ENCODE data around the gene TSPAN18.

The TSPAN18 gene

GRCh38 chr11:44709966-44710365 lies 16.8 kb upstream of the TSPAN18 start:
- DNase-seq = no peak
- Histone ChIP-seq H3K36me3 (ENCODE audit: control insufficient read depth, insufficient read depth, low read length) (no peaks in the 10 kb centered on the region), H3K4me3 (ENCODE audit: insufficient read depth, low read depth, low read length, poor library complexity, severe bottlenecking) (no peak overlapping the region), H3K4me1 (ENCODE audit: control insufficient read depth, insufficient read depth, low read length, poor library complexity, severe bottlenecking) (peaks cover 5% of the 10 kb centered on the region), H3K27me3 (replicated peaks; ENCODE audit: control insufficient read depth, insufficient read depth, low read length, poor library complexity, severe bottlenecking) (no peaks in the 10 kb centered on the region), H3K27ac (ENCODE audit: insufficient read depth, low read length, poor library complexity, severe bottlenecking) (no peak overlapping the region), H3K9me3 (ENCODE audit: control insufficient read depth, low read length) (no peaks in the 10 kb centered on the region)

- Histone ChIP-seq H3K36me3 (ENCODE audit: control insufficient read depth, insufficient read depth, low read length) (no peaks in the 10 kb centered on the region), H3K27me3 (replicated peaks; ENCODE audit: control insufficient read depth, insufficient read depth, low read length, poor library complexity, severe bottlenecking) (no peaks in the 10 kb centered on the region), H3K27ac (ENCODE audit: insufficient read depth, low read length, poor library complexity, severe bottlenecking) (no peak overlapping the region), H3K4me1 (ENCODE audit: control insufficient read depth, insufficient read depth, low read length, poor library complexity, severe bottlenecking) (peaks cover 5% of the 10 kb centered on the region), H3K4me3 (ENCODE audit: insufficient read depth, low read depth, low read length, poor library complexity, severe bottlenecking) (no peak overlapping the region), H3K9me3 (ENCODE audit: control insufficient read depth, low read length) (no peaks in the 10 kb centered on the region)
- DNase-seq = no peak
These were observed 15.5 kb upstream of the TSPAN18 start for GRCh38 chr11:44711113-44711786.

GRCh38 chr11:44711787-44712608 lies 14.8 kb upstream of the TSPAN18 start:
- Histone ChIP-seq H3K4me3 (ENCODE audit: insufficient read depth, low read depth, low read length, poor library complexity, severe bottlenecking) (no peak overlapping the region), H3K27ac (ENCODE audit: insufficient read depth, low read length, poor library complexity, severe bottlenecking) (no peak overlapping the region), H3K27me3 (replicated peaks; ENCODE audit: control insufficient read depth, insufficient read depth, low read length, poor library complexity, severe bottlenecking) (no peaks in the 10 kb centered on the region), H3K36me3 (ENCODE audit: control insufficient read depth, insufficient read depth, low read length) (no peaks in the 10 kb centered on the region), H3K4me1 (ENCODE audit: control insufficient read depth, insufficient read depth, low read length, poor library complexity, severe bottlenecking) (peaks cover 5% of the 10 kb centered on the region), H3K9me3 (ENCODE audit: control insufficient read depth, low read length) (no peaks in the 10 kb centered on the region)
- no peak for DNase-seq

GRCh38 chr11:44713022-44713421 lies 13.7 kb upstream of the TSPAN18 start:
- Histone ChIP-seq H3K4me3 (ENCODE audit: insufficient read depth, low read depth, low read length, poor library complexity, severe bottlenecking) (no peak overlapping the region), H3K27me3 (replicated peaks; ENCODE audit: control insufficient read depth, insufficient read depth, low read length, poor library complexity, severe bottlenecking) (no peaks in the 10 kb centered on the region), H3K4me1 (ENCODE audit: control insufficient read depth, insufficient read depth, low read length, poor library complexity, severe bottlenecking) (peaks cover 5% of the 10 kb centered on the region)

GRCh38 chr11:44716256-44716655 lies 10.5 kb upstream of the TSPAN18 start:
- no peaks in the 10 kb centered on the region for H3K27me3 ChIP-seq (replicated peaks; ENCODE audit: control insufficient read depth, insufficient read depth, low read length, poor library complexity, severe bottlenecking)
- no peak overlapping the region for H3K27ac ChIP-seq (ENCODE audit: insufficient read depth, low read length, poor library complexity, severe bottlenecking)
- DNase-seq = no peak
- H3K9me3 ChIP-seq (ENCODE audit: control insufficient read depth, low read length) = no peaks in the 10 kb centered on the region
- H3K4me3 ChIP-seq (ENCODE audit: insufficient read depth, low read depth, low read length, poor library complexity, severe bottlenecking) = no peak overlapping the region
- H3K4me1 ChIP-seq (ENCODE audit: control insufficient read depth, insufficient read depth, low read length, poor library complexity, severe bottlenecking) = no peaks in the 10 kb centered on the region
- H3K36me3 ChIP-seq (ENCODE audit: control insufficient read depth, insufficient read depth, low read length) = no peaks in the 10 kb centered on the region

More at GRCh38 chr11:44713022-44713421, 13.7 kb upstream of the TSPAN18 start:
- DNase-seq = no peak
- no peaks in the 10 kb centered on the region for H3K36me3 ChIP-seq (ENCODE audit: control insufficient read depth, insufficient read depth, low read length)
- no peaks in the 10 kb centered on the region for H3K9me3 ChIP-seq (ENCODE audit: control insufficient read depth, low read length)
- no peak overlapping the region for H3K27ac ChIP-seq (ENCODE audit: insufficient read depth, low read length, poor library complexity, severe bottlenecking)

- H3K27ac ChIP-seq (ENCODE audit: insufficient read depth, low read length, poor library complexity, severe bottlenecking) = no peak overlapping the region
These were observed 8.7 kb upstream of the TSPAN18 start for GRCh38 chr11:44718057-44718456.

GRCh38 chr11:44718612-44719390 lies 8.0 kb upstream of the TSPAN18 start:
- Histone ChIP-seq H3K9me3 (ENCODE audit: control insufficient read depth, low read length) (no peaks in the 10 kb centered on the region), H3K4me3 (ENCODE audit: insufficient read depth, low read depth, low read length, poor library complexity, severe bottlenecking) (no peak overlapping the region), H3K4me1 (ENCODE audit: control insufficient read depth, insufficient read depth, low read length, poor library complexity, severe bottlenecking) (no peaks in the 10 kb centered on the region), H3K36me3 (ENCODE audit: control insufficient read depth, insufficient read depth, low read length) (no peaks in the 10 kb centered on the region), H3K27me3 (replicated peaks; ENCODE audit: control insufficient read depth, insufficient read depth, low read length, poor library complexity, severe bottlenecking) (no peaks in the 10 kb centered on the region), H3K27ac (ENCODE audit: insufficient read depth, low read length, poor library complexity, severe bottlenecking) (no peak overlapping the region)
- DNase-seq = no peak

More at GRCh38 chr11:44718057-44718456, 8.7 kb upstream of the TSPAN18 start:
- Histone ChIP-seq H3K36me3 (ENCODE audit: control insufficient read depth, insufficient read depth, low read length) (no peaks in the 10 kb centered on the region), H3K4me1 (ENCODE audit: control insufficient read depth, insufficient read depth, low read length, poor library complexity, severe bottlenecking) (no peaks in the 10 kb centered on the region), H3K4me3 (ENCODE audit: insufficient read depth, low read depth, low read length, poor library complexity, severe bottlenecking) (no peak overlapping the region), H3K9me3 (ENCODE audit: control insufficient read depth, low read length) (no peaks in the 10 kb centered on the region), H3K27me3 (replicated peaks; ENCODE audit: control insufficient read depth, insufficient read depth, low read length, poor library complexity, severe bottlenecking) (no peaks in the 10 kb centered on the region)
- DNase-seq = no peak

GRCh38 chr11:44725016-44725685 lies 1.6 kb upstream of the TSPAN18 start:
- H3K36me3 ChIP-seq (ENCODE audit: control insufficient read depth, insufficient read depth, low read length) = no peaks in the 10 kb centered on the region
- no peak for DNase-seq

GRCh38 chr11:44725757-44726282 lies 942 bp upstream of the TSPAN18 start:
- H3K27me3 ChIP-seq (replicated peaks; ENCODE audit: control insufficient read depth, insufficient read depth, low read length, poor library complexity, severe bottlenecking) = no peaks in the 10 kb centered on the region
- DNase-seq = no peak
- H3K4me3 ChIP-seq (ENCODE audit: insufficient read depth, low read depth, low read length, poor library complexity, severe bottlenecking) = no peak overlapping the region
- peaks cover 32% of the 10 kb centered on the region for H3K4me1 ChIP-seq (ENCODE audit: control insufficient read depth, insufficient read depth, low read length, poor library complexity, severe bottlenecking)
- no peaks in the 10 kb centered on the region for H3K9me3 ChIP-seq (ENCODE audit: control insufficient read depth, low read length)
- no peaks in the 10 kb centered on the region for H3K36me3 ChIP-seq (ENCODE audit: control insufficient read depth, insufficient read depth, low read length)
- peak overlapping the region; percentile 76 for H3K27ac ChIP-seq (ENCODE audit: insufficient read depth, low read length, poor library complexity, severe bottlenecking)

More at GRCh38 chr11:44725016-44725685, 1.6 kb upstream of the TSPAN18 start:
- H3K4me1 ChIP-seq (ENCODE audit: control insufficient read depth, insufficient read depth, low read length, poor library complexity, severe bottlenecking) = peaks cover 31% of the 10 kb centered on the region
- no peaks in the 10 kb centered on the region for H3K9me3 ChIP-seq (ENCODE audit: control insufficient read depth, low read length)
- H3K4me3 ChIP-seq (ENCODE audit: insufficient read depth, low read depth, low read length, poor library complexity, severe bottlenecking) = no peak overlapping the region
- no peaks in the 10 kb centered on the region for H3K27me3 ChIP-seq (replicated peaks; ENCODE audit: control insufficient read depth, insufficient read depth, low read length, poor library complexity, severe bottlenecking)
- H3K27ac ChIP-seq (ENCODE audit: insufficient read depth, low read length, poor library complexity, severe bottlenecking) = no peak overlapping the region

All from effector memory CD4-positive, alpha-beta T cell (primary cell).